Neuron (in vitro differentiated cells): ENCODE results near the gene SPAG5.
"Not testable (repeated sequence)": the region's sequence is repeated elsewhere in the genome, so short reads cannot be mapped to it uniquely, and the experiment has no call there.

Experiments
- H2AFZ ChIP-seq: one replicate; pipeline ENCODE4 v1.6.1; 2013; ENCODE audit warnings: low read depth, mild to moderate bottlenecking, inconsistent platforms, low read length, moderate library complexity
- H3K27me3 ChIP-seq: one replicate; pipeline ENCODE4 v1.6.1; 2013; ENCODE audit warnings: low read length; ENCODE audit not compliant: insufficient read depth
- H3K36me3 ChIP-seq: one replicate; pipeline ENCODE4 v1.6.1; 2013; ENCODE audit warnings: low read length; ENCODE audit not compliant: insufficient read depth
- H3K4me1 ChIP-seq: one replicate; pipeline ENCODE4 v1.6.1; 2013; ENCODE audit warnings: low read length; ENCODE audit not compliant: insufficient read depth
- H3K4me3 ChIP-seq: 2 replicates; pipeline ENCODE4 v1.5.1; 2013; ENCODE audit warnings: mild to moderate bottlenecking, low read length, moderate library complexity
- H3K9me3 ChIP-seq: one replicate; pipeline ENCODE4 v1.6.1; 2013; ENCODE audit warnings: low read length

Gene SPAG5

DNA sequence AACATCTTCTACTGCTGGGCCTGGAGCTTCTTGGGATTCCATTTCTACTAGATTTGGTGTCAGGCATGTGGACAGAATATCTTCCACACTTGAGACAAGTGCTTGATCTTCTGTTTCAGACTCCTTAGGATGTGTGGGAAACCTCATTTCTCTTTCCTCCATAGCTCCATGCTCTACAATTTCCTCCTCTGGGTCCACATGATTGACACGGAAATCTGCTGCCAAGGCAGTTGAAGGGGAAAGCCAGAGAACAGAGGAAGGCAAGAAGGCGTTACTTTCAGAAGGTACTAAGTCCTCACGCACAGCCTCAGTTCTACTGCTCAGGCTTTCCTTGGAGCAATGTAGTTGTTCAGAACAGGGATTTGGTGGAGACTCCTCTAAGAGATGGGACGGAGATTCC lies 6.6 kb downstream of the SPAG5 start:
- Histone ChIP-seq H3K4me3 (no peak overlapping the region), H2AFZ (no peak overlapping the region), H3K27me3 (no peaks in the 10 kb centered on the region), H3K36me3 (peaks cover 58% of the 10 kb centered on the region), H3K9me3 (no peaks in the 10 kb centered on the region), H3K4me1 (no peaks in the 10 kb centered on the region)

GRCh38 chr17:28585851-28586250 lies 13.0 kb downstream of the SPAG5 start:
- Histone ChIP-seq H3K27me3 (no peaks in the 10 kb centered on the region), H3K9me3 (no peaks in the 10 kb centered on the region), H3K4me3 (no peak overlapping the region), H2AFZ (no peak overlapping the region), H3K36me3 (peaks cover 77% of the 10 kb centered on the region), H3K4me1 (no peaks in the 10 kb centered on the region)

DNA sequence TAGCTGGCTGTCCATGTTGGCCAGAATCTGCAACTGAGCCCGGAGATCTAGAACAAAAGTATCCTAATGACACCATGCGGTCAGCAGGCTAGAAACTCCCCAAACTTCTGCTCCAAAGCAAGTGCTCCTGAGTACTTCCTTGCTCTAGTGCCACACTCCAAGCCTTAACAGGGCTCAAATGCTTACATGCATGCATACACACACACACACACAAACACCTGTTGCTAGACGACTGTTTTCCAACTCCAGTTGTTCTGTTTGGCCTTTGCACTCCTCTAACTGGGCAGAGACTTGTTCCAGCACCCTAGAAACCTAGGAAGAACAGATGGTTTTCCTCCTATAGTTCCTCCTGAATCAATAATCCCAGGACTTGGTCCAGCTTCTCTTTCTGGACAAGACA lies 14.4 kb downstream of the SPAG5 start:
- Histone ChIP-seq H3K36me3 (peaks cover 80% of the 10 kb centered on the region), H3K4me1 (no peaks in the 10 kb centered on the region)

DNA sequence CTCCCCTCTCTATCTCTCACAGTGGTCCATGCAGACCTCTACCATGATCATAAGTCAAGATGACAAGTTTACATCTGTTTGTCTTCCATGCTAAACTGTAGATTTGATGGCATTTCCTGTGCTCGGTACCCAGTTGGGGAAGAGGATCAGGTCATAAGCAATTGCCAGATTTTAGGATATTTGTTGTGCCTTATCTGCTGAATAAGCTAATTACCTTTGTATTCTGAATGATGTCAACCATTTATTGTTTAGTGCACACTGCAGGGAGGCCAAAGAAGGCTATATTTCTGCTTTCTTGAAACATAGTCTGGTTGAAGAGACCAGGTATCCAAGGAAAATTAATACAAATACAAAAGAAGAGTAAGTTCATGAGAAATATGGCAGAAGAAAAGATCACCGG lies 16.3 kb downstream of the SPAG5 start:
- no peak overlapping the region for H3K4me3 ChIP-seq
- no peaks in the 10 kb centered on the region for H3K9me3 ChIP-seq
- H2AFZ ChIP-seq = no peak overlapping the region
- peaks cover 85% of the 10 kb centered on the region for H3K36me3 ChIP-seq
- no peaks in the 10 kb centered on the region for H3K4me1 ChIP-seq
- H3K27me3 ChIP-seq = no peaks in the 10 kb centered on the region

More for the DNA sequence above, 14.4 kb downstream of the SPAG5 start:
- no peaks in the 10 kb centered on the region for H3K27me3 ChIP-seq
- H2AFZ ChIP-seq = no peak overlapping the region
- H3K9me3 ChIP-seq = no peaks in the 10 kb centered on the region
- no peak overlapping the region for H3K4me3 ChIP-seq

DNA sequence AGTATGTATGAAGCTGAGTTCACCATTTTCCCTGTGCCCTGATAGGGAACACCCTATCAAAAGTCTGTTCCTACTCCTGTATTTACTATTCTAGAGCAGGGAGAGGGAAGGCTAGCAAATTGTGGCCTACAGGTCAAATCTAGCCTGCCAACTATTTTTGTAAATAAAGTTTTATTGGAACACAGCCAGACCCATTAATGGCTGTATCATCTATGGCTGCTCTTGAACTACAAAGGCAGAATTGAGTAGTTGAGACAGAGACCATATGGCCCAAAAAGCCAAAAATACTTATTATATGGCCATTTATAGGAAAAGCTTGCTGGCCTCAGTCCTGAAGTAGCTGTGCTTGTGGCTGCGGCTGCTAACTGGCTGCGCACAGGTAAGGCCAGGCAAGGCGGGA lies 17.9 kb downstream of the SPAG5 start:
- Histone ChIP-seq H3K9me3 (no peaks in the 10 kb centered on the region), H2AFZ (no peak overlapping the region), H3K4me3 (no peak overlapping the region), H3K27me3 (no peaks in the 10 kb centered on the region), H3K36me3 (peaks cover 86% of the 10 kb centered on the region), H3K4me1 (no peaks in the 10 kb centered on the region)

DNA sequence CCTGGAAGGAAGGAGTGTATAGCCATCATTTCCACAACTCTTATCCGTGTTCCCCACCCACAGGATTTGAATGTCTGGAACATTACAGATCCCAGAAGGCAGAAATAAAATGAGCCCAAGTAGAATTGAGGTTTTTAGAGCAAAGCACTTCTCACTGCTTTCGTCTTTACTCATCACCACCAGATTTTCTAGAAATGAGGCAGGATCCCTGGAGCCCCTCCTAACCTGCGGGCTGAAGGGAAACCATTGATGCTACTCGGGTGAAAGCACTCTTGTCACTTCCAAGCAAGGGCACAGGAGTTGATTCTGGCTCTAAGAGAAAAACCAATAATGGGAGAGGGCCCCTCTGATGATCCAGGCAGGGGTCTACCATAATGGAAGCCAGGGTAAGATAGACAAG lies 19.3 kb downstream of the SPAG5 start:
- H3K4me3 ChIP-seq = no peak overlapping the region
- no peaks in the 10 kb centered on the region for H3K27me3 ChIP-seq
- H3K9me3 ChIP-seq = no peaks in the 10 kb centered on the region
- peaks cover 72% of the 10 kb centered on the region for H3K36me3 ChIP-seq
- no peaks in the 10 kb centered on the region for H3K4me1 ChIP-seq
- no peak overlapping the region for H2AFZ ChIP-seq

- Histone ChIP-seq H3K27me3 (no peaks in the 10 kb centered on the region), H3K36me3 (peaks cover 62% of the 10 kb centered on the region), H2AFZ (no peak overlapping the region), H3K9me3 (no peaks in the 10 kb centered on the region), H3K4me1 (no peaks in the 10 kb centered on the region), H3K4me3 (no peak overlapping the region)
Observed at GRCh38 chr17:28578246-28579195, 20.3 kb downstream of the SPAG5 start.

DNA sequence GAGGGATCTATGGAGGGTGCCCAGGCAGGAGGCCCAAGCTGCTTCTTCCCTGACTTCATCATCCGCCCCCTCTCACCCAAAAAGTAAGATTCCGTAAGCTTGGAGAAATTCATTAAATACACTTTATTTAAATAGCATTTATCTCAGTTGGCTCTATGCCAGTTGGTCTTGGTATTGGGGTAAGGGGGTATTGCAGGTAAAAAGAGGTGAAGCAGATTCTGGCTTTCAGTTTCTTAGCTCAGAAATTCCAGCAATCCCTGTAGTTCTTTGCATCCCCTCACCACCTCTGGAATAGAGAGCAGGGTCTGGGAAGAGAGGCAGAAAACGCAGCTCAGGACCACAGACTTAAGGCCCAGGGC lies 21.4 kb downstream of the SPAG5 start:
- peaks cover 51% of the 10 kb centered on the region for H3K36me3 ChIP-seq
- H3K4me3 ChIP-seq = no peak overlapping the region
- no peak overlapping the region for H2AFZ ChIP-seq
- no peaks in the 10 kb centered on the region for H3K9me3 ChIP-seq
- no peaks in the 10 kb centered on the region for H3K27me3 ChIP-seq
- H3K4me1 ChIP-seq = peaks cover 1% of the 10 kb centered on the region

DNA sequence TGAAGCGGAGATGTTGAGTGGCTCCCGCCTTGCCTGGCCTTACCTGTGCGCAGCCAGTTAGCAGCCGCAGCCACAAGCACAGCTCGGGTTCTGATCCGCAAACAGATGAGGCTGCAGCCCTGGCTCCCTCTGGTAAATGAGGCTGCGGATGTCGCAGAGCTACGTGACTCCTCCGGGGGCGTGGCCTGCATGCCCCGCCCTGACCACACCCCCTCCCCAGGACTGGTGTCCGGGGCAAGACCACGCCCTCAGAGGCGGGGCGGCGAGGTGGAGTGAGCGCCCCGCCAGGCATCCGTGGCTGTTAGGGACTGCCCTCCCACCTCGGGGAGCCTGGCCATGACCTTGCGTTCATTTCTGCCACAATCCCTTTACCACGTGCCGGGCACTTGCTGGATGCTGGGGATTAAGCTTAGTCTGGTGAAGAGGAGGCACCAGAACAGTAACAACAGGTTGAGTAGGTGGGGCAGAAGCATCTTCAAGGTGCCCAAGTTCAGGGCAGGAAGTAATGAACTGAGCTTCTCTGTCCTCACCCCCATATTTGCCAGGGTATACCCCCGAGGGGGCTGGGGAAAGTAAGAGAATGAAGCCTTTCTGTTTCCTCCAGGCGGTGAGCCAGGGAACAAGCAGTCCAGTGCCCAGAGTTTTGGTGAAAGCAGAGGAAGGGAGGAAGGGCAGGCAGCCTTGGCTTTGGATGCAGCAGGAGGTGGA lies 21.9 kb downstream of the SPAG5 start, which contains the start of gene ALDOC:
Gene ALDOC (minus strand): TSS at position 138 of the 708 bp plus-strand sequence. CDS start 1,363 bp downstream, outside the sequence.
- Histone ChIP-seq H3K9me3 (no peaks in the 10 kb centered on the region), H2AFZ (no peak within 1 kb of the TSS), H3K27me3 (no peaks in the 10 kb centered on the region), H3K36me3 (peaks cover 46% of the 10 kb centered on the region), H3K4me3 (no peak within 1 kb of the TSS), H3K4me1 (peaks cover 6% of the 10 kb centered on the region)

DNA sequence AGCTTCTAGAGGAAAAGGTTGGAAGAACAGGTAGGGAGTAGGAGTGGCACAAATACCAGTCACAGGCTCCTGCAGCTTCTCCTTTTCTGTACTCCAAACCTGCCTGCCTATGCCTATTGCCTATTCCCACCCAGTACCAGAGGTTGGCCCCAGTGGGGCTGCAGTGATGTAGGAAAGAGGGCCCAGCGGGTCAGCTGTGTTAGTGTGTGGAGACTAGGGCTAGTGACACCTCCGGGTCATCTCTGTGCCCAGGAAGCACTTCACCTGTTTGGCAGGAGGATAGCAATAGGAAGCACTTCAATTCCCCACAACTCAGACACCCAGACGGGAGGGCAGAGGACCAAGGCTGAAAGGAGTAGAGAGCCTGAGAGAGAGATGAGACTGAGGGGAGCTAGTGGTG lies 22.8 kb downstream of the SPAG5 start:
- H3K4me1 ChIP-seq, H3K9me3 ChIP-seq, H3K4me3 ChIP-seq, H3K27me3 ChIP-seq, H2AFZ ChIP-seq: not testable (repeated sequence)
- peaks cover 42% of the 10 kb centered on the region for H3K36me3 ChIP-seq

- Histone ChIP-seq H3K9me3 (no peaks in the 10 kb centered on the region), H3K4me3 (no peak overlapping the region), H2AFZ (no peak overlapping the region), H3K4me1 (peaks cover 8% of the 10 kb centered on the region), H3K36me3 (peaks cover 35% of the 10 kb centered on the region), H3K27me3 (no peaks in the 10 kb centered on the region)
Observed at GRCh38 chr17:28575126-28575795, 23.6 kb downstream of the SPAG5 start.

DNA sequence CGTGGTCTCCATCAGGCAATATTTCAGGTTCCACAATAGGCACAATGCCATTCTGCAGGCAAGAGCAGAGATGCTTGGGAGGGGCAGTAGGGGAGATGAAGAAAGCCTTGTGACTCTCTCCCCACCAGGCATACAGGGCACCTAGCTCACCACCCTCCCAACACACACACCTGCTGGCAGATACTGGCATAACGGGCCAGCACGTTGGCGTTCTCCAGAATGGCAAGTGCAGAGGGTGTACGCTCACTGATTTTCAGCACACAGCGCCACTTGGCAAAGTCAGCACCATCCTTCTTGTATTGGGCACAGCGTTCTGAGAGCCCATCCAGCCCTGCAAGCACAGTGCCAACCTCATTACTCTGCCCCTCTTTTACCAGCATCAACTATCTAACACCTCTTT lies 24.3 kb downstream of the SPAG5 start:
- H3K9me3 ChIP-seq = no peaks in the 10 kb centered on the region
- no peak overlapping the region for H2AFZ ChIP-seq
- H3K4me3 ChIP-seq = no peak overlapping the region
- peaks cover 28% of the 10 kb centered on the region for H3K36me3 ChIP-seq
- peaks cover 10% of the 10 kb centered on the region for H3K4me1 ChIP-seq
- H3K27me3 ChIP-seq = no peaks in the 10 kb centered on the region

- peaks cover 10% of the 10 kb centered on the region for H3K4me1 ChIP-seq
- no peak overlapping the region for H3K4me3 ChIP-seq
- H3K36me3 ChIP-seq = peaks cover 23% of the 10 kb centered on the region
- H3K27me3 ChIP-seq = no peaks in the 10 kb centered on the region
- no peak overlapping the region for H2AFZ ChIP-seq
- H3K9me3 ChIP-seq = no peaks in the 10 kb centered on the region
Observed at GRCh38 chr17:28573966-28574480, 24.8 kb downstream of the SPAG5 start.
